Measurements from ENCODE around the gene GABRB2.

GRCh38 chr5:161544350-161544765 is 2.2 kb downstream of the GABRB2 start:
- TF ChIP-seq ARNTL (CRISPR knock-in tag; IDR thresholded peaks at IDR 0.05; ENCODE audit: borderline replicate concordance, low read depth) (no peak), PATZ1 (CRISPR knock-in tag; IDR thresholded peaks at IDR 0.05; ENCODE audit: borderline replicate concordance) (no peak), ZFP3 (CRISPR knock-in tag; IDR thresholded peaks at IDR 0.05) (no peak), ESRRG (CRISPR knock-in tag; IDR thresholded peaks at IDR 0.05) (no peak), ZNF565 (CRISPR knock-in tag; conservative IDR thresholded peaks at IDR 0.05; ENCODE audit: low read depth) (no peak), CSDC2 (CRISPR knock-in tag; IDR thresholded peaks at IDR 0.05) (no peak), ZFP30 (CRISPR knock-in tag; IDR thresholded peaks at IDR 0.05) (no peak)
